AML-193 (cell line): ENCODE data around the gene ACSS2.

Experiments
- DNase-seq, 2 experiments: peaks; one replicate each; lab custom pipeline; 2025; lab: John Stamatoyannopoulos, UW

Gene ACSS2

GRCh38 chr20:34915749-34916455, 39.5 kb downstream of the ACSS2 start:
- DNase-seq, result no peak

DNA sequence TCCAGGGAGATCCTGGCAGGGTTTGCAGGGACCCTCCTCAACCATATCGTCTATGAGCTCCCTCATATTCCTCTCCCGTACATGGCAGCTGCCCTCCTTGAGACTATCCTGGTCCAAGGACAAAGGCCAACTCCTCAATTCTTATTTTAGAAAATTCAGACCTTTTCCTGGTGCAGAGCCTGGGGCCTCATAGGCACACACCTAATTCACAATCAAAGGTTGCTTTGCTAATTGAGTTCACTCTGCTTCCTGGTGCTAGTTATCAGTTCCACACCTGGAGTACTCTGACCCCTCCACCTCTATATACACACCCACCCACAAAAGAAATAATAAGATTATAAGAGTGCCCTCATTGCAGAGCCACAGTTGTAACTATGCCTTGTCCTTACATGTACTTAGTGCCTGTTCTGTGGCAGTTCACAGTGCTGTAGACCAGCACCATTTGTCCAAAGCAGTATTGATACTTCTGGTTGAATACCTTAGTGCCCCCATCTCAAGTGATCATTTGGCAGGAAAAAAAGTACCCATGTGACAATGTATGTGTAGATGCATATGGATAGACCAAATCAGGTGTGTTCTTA, 40.5 kb downstream of the ACSS2 start:
- DNase-seq, result no peak

DNA sequence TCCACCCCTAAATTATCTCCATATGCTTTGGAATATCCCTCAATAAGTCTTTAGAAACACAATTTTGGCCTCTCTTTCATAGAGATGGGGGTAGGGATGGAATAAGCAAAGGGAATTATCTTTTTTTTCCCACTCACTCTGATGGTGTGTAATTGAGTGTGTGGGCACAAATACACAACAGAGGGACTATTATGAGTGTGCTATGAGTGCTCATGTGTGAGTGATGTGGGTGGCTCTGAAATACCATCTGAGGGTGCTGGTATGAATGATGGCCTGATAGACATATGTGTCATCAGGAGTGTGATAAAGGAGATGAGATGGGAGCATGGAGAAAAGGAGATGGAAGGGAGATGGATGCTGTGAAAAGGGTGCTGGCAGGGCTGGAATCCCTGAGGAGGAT, 43.6 kb downstream of the ACSS2 start:
- DNase-seq, result no peak

DNA sequence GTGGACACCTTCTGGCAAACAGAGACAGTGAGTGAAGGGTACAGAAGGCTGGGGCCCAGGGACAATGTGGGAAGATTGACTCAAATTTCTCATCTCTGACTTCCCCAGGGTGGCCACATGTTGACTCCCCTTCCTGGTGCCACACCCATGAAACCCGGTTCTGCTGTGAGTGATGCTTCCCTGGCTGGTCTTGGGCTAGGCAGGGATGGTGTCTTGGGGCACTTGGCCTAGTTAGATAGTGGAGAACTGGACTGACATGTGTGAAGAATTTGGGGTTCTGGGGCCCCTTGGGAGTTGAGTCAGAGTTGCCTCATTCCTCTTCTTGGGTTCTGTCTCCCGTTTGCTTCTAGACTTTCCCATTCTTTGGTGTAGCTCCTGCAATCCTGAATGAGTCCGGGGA, 45.0 kb downstream of the ACSS2 start:
- DNase-seq, result no peak

GRCh38 chr20:34922654-34923381, 46.4 kb downstream of the ACSS2 start:
- DNase-seq, result no peak

GRCh38 chr20:34923414-34923813, 47.0 kb downstream of the ACSS2 start:
- no peak for DNase-seq

GRCh38 chr20:34925341-34925740, 48.9 kb downstream of the ACSS2 start:
- no peak for DNase-seq

DNA sequence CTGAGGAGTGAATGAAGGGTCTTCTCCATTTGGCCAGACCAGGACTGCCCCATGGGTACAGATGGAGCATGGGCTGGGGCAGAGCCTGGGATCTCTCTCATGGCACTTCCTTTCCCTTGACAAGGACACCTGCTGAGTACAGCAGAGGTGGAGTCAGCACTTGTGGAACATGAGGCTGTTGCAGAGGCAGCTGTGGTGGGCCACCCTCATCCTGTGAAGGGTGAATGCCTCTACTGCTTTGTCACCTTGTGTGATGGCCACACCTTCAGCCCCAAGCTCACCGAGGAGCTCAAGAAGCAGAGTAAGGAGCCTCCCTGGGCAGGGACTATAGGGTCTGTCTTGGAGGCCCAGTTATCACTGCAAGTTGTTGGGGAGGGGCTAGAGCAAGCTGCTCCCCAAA, 49.6 kb downstream of the ACSS2 start:
- DNase-seq, result no peak

DNA sequence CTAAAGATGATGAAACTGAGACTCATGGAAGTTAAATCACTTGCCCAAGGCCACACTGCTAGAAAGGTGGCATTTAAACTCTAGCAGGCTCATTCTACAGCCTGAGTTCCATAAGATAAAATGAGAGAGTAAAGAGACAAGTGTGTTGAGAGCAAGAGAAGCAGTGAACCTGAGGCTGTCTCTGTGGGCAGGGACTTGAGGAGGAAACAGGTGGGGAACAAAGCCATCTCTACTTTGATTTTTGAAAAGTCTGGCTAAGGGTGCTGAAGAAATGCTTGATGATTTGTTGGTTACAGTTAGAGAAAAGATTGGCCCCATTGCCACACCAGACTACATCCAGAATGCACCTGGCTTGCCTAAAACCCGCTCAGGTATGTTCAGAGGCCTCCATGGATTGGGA, 50.2 kb downstream of the ACSS2 start:
- no peak for DNase-seq

GRCh38 chr20:34927736-34928135, 51.3 kb downstream of the ACSS2 start:
- DNase-seq, result no peak

DNA sequence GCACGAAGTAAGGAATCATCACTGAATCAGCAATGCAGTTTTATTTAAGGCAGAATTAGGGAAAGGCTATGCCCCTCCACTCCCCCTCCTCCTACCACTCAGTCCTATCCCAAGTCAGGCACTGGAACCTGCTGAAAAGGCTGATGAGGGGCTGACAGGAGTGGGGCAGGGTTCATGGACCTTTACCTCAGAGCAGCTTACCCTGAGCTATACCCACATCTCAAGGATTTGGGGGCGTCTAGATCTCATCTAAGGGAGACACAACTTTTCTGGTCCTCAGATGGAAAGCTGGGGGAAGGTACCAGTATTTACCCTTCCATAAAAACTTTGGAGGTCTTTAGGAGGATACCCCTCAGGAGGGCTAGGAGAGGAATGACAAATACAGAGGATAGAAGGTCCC, 52.0 kb downstream of the ACSS2 start:
- no peak for DNase-seq

GRCh38 chr20:34931771-34932170, 55.4 kb downstream of the ACSS2 start:
- DNase-seq, result no peak

GRCh38 chr20:34938466-34939163, 62.2 kb downstream of the ACSS2 start:
- DNase-seq, result peak; percentile 88 to 91

DNA sequence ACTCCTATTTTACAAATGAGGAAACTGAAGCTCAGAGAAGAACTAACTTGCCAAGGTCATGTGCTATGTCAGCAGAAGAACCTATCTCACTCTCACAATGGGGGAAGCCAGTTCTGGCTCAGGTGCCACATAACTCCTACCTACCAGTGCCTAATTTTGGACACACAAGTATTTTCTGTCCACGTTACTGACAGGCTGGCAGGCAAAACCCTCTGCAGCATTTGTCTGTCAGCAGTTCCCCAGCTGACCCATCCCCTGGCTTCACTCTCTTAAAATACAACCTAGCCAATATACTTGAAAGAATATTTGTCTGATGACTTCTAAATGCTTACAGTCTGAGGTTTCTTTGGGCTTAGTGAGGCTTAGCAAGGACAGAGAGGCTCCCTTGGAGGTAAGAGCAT, 63.7 kb downstream of the ACSS2 start:
- DNase-seq, result peak in 1 of 2 experiments; percentile 33

- peak; percentile 4 to 25 for DNase-seq
Observed at GRCh38 chr20:34941226-34941625, 64.8 kb downstream of the ACSS2 start.

DNA sequence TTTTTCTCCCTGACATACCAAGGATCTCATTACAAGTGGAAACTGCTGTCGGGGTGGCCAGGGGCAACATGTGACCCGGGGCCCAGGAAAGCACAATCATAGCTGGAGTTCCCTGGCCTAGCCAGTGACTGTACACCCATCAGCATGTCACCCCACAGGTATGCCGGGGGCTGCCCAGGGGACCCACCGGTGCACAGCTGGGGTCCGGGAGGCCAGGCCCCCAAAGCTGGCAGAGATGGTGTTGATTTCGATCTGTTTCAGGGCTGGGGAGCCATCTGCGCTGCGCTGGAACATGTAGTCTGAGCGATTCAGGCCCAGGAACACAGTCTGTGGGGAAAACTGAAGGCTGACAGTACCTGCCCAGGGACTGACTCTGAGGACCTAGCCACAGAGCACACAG, 65.9 kb downstream of the ACSS2 start:
- DNase-seq, result no peak

DNA sequence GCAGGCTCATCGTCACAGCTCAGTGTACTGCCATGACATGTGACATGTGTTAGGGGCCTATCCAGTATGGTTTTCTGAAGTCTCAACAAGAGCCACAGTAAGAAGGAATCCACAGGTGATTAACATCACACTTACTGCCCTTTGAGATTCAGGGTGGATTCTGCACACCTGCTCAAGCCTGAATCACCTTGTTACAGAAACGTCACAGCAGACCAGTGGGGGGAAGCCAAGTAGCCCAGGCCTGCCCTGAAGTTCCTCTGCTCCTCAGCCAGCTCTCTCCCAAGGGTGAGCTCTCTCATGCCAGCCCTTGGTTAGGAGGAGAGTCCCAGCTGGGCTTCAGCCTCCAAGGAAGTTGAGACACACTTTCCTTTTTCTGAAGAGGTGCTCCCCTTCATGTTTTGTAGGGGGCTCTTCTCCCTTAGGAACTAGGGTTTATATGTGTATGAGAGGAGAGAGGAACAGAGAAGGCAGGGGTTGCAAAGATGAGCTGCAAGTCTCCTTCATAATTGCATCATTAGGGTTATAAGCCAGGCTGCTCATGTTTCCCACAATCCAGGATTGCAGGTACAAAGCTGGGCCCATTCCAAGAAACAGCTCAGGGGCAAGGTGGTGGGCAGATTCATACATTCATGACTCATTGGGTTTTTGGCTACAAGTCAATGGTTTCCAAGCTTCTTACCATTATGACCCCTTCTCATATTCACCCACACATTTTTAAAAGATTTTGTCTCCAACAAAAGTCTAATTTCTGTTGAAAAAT, 67.6 kb downstream of the ACSS2 start:
- no peak for DNase-seq

- no peak for DNase-seq
Observed at GRCh38 chr20:34945315-34946077, 69.1 kb downstream of the ACSS2 start.

DNA sequence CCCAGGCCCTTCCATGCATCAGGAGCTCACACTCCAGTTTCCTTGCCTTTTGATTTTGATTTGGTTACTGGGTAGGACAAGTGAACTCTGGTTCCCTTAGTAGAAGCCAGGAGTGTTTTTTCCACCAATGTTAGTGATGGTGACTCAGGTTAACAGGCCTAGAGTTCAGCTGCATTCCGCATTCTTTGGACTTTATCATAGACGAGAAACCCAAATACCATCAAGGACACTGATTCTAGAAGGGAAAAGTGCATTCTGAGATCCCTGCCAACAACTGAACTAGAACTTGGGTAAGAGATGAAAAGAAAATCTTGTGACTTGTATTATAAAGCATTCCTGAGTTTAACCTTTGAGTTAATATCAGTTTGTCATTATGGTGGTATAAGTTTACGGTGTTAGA, 70.2 kb downstream of the ACSS2 start:
- no peak for DNase-seq

DNA sequence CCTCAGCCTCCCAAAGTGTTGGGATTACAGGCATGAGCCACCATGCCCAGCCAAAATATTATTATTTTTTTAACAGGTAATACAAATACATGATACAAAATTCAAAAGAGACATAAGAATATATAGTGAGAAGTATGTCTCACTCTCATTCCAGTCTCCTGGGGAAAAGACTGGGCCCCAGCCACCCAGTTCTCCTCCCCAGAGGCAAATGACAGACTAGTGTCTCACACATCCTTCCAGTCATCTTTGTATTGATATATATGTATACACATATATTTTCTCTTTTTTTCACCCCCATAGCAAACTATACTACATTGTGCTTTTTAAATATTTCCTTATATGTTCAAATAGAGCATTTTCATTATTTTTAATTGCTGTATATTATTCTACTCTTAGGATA, 70.9 kb downstream of the ACSS2 start:
- DNase-seq, result no peak

GRCh38 chr20:34948030-34948429, 71.6 kb downstream of the ACSS2 start:
- DNase-seq, result no peak
